Upper lobe of left lung (tissue), 4 donors: ENCODE results near the gene SMG7.

Experiments
- EP300 ChIP-seq, 4 donors: sonication (generic); formaldehyde crosslinking; IDR thresholded peaks; one replicate each; pipeline ENCODE4 v1.5.1; 2017; ENCODE audit warnings: antibody characterized with exemption in 4 of 4, control low read depth in 2 of 4
- POLR2A ChIP-seq, 4 donors: fragments of 450-650 bp; IDR thresholded peaks; one replicate each; pipeline ENCODE4 v1.5.1; 2016 to 2017; ENCODE audit warnings: antibody characterized with exemption in 4 of 4, mild to moderate bottlenecking in 2 of 4
- POLR2AphosphoS5 ChIP-seq, 2 donors: sonication (generic); formaldehyde crosslinking; IDR thresholded peaks; one replicate each; pipeline ENCODE4 v1.5.1; 2017; ENCODE audit warnings: antibody characterized with exemption in 2 of 2
- TF ChIP-seq, protein P1 (sequence below), 6 experiments: fragments of 450-650 bp in 4 of 6; fragments of 200-600 bp in 2 of 6; sonication (generic) in 2 of 6; IDR thresholded peaks; one replicate each; pipeline ENCODE4 v1.5.1; 2016 to 2019; ENCODE audit warnings: antibody characterized with exemption in 6 of 6

- TF ChIP-seq POLR2A (IDR thresholded peaks at IDR 0.05) = no peak
- TF ChIP-seq, protein P1, sequence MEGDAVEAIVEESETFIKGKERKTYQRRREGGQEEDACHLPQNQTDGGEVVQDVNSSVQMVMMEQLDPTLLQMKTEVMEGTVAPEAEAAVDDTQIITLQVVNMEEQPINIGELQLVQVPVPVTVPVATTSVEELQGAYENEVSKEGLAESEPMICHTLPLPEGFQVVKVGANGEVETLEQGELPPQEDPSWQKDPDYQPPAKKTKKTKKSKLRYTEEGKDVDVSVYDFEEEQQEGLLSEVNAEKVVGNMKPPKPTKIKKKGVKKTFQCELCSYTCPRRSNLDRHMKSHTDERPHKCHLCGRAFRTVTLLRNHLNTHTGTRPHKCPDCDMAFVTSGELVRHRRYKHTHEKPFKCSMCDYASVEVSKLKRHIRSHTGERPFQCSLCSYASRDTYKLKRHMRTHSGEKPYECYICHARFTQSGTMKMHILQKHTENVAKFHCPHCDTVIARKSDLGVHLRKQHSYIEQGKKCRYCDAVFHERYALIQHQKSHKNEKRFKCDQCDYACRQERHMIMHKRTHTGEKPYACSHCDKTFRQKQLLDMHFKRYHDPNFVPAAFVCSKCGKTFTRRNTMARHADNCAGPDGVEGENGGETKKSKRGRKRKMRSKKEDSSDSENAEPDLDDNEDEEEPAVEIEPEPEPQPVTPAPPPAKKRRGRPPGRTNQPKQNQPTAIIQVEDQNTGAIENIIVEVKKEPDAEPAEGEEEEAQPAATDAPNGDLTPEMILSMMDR (IDR thresholded peaks at IDR 0.05) = no peak
- no peak for TF ChIP-seq EP300 (IDR thresholded peaks at IDR 0.05)
- TF ChIP-seq POLR2AphosphoS5 (IDR thresholded peaks at IDR 0.05) = no peak
Observed at GRCh38 chr1:183565261-183565660, 93.0 kb downstream of the SMG7 start.
